DND-41 (cell line): ENCODE data around the gene CFAP221.

Experiments
- CTCF ChIP-seq: IDR thresholded peaks from 2 replicates; pipeline ENCODE4 v1.5.1; 2012; ENCODE audit warnings: borderline replicate concordance, low read length, moderate library complexity, mild to moderate bottlenecking; ENCODE audit not compliant: poor library complexity, severe bottlenecking; ENCODE audit errors: extremely low read depth
- EZH2 ChIP-seq: IDR thresholded peaks from 3 replicates; pipeline ENCODE4 v1.6.1; 2012; ENCODE audit warnings: borderline replicate concordance, low read depth, mild to moderate bottlenecking, moderate library complexity, low read length, inconsistent platforms; ENCODE audit not compliant: severe bottlenecking

GRCh38 chr2:119646149-119646548 lies 101.9 kb downstream of the CFAP221 start:
- TF ChIP-seq CTCF (no peak), EZH2 (no peak)
